ENCODE results near the gene TRIM60.
"Not testable (repeated sequence)": the region's sequence is repeated elsewhere in the genome, so short reads cannot be mapped to it uniquely, and the experiment has no call there.

The TRIM60 gene

GRCh38 chr4:165031436-165032211, at the start of gene TRIM60:
Gene TRIM60, plus strand, starts transcription at chr4:165031999. Its CDS starts 8,074 bp downstream, at chr4:165040073.
- DNase-seq (ENCODE audit: extremely low spot score, insufficient read length, low read depth) (no peak), FAIRE-seq (no peak)

GRCh38 chr4:164989471-164989870, 42.3 kb upstream of the TRIM60 start:
- FAIRE-seq (no peak), DNase-seq (ENCODE audit: extremely low spot score, insufficient read length, low read depth) (no peak)

GRCh38 chr4:164990786-164991185, 41.0 kb upstream of the TRIM60 start:
- DNase-seq (ENCODE audit: extremely low spot score, insufficient read length, low read depth); FAIRE-seq: not testable (repeated sequence)

GRCh38 chr4:164996123-164996522, 35.7 kb upstream of the TRIM60 start:
- FAIRE-seq; DNase-seq (ENCODE audit: extremely low spot score, insufficient read length, low read depth): not testable (repeated sequence)

GRCh38 chr4:164997324-164997723, 34.5 kb upstream of the TRIM60 start:
- FAIRE-seq (no peak), DNase-seq (ENCODE audit: extremely low spot score, insufficient read length, low read depth) (no peak)

- DNase-seq (ENCODE audit: extremely low spot score, insufficient read length, low read depth) (no peak), FAIRE-seq (no peak)
Measured at GRCh38 chr4:164997941-164998340, 33.9 kb upstream of the TRIM60 start.

- DNase-seq (ENCODE audit: extremely low spot score, insufficient read length, low read depth); FAIRE-seq: not testable (repeated sequence)
Measured at GRCh38 chr4:164998526-164999080, 33.2 kb upstream of the TRIM60 start.

- FAIRE-seq = not testable (repeated sequence)
Measured at GRCh38 chr4:165001957-165002356, 29.8 kb upstream of the TRIM60 start.

GRCh38 chr4:165005352-165005925, 26.4 kb upstream of the TRIM60 start:
- no peak for FAIRE-seq
- DNase-seq (ENCODE audit: extremely low spot score, insufficient read length, low read depth) = no peak

More at GRCh38 chr4:165001957-165002356, 29.8 kb upstream of the TRIM60 start:
- not testable (repeated sequence) for DNase-seq (ENCODE audit: extremely low spot score, insufficient read length, low read depth)

GRCh38 chr4:165006456-165006855, 25.3 kb upstream of the TRIM60 start:
- no peak for FAIRE-seq
- no peak for DNase-seq (ENCODE audit: extremely low spot score, insufficient read length, low read depth)

- no peak for FAIRE-seq
- no peak for DNase-seq (ENCODE audit: extremely low spot score, insufficient read length, low read depth)
Measured at GRCh38 chr4:165006886-165007285, 24.9 kb upstream of the TRIM60 start.

GRCh38 chr4:165009493-165010227, 22.1 kb upstream of the TRIM60 start:
- DNase-seq (ENCODE audit: extremely low spot score, insufficient read length, low read depth) = no peak
- no peak for FAIRE-seq

- FAIRE-seq = no peak
Measured at GRCh38 chr4:165010487-165010886, 21.3 kb upstream of the TRIM60 start.

GRCh38 chr4:165010991-165011390, 20.8 kb upstream of the TRIM60 start:
- FAIRE-seq = no peak

More at GRCh38 chr4:165010487-165010886, 21.3 kb upstream of the TRIM60 start:
- DNase-seq (ENCODE audit: extremely low spot score, insufficient read length, low read depth) = no peak

GRCh38 chr4:165011403-165011802, 20.4 kb upstream of the TRIM60 start:
- FAIRE-seq = no peak

More at GRCh38 chr4:165010991-165011390, 20.8 kb upstream of the TRIM60 start:
- no peak for DNase-seq (ENCODE audit: extremely low spot score, insufficient read length, low read depth)

GRCh38 chr4:165013691-165014090, 18.1 kb upstream of the TRIM60 start:
- DNase-seq (ENCODE audit: extremely low spot score, insufficient read length, low read depth) (no peak), FAIRE-seq (no peak)

More at GRCh38 chr4:165011403-165011802, 20.4 kb upstream of the TRIM60 start:
- no peak for DNase-seq (ENCODE audit: extremely low spot score, insufficient read length, low read depth)

- DNase-seq (ENCODE audit: extremely low spot score, insufficient read length, low read depth) (no peak), FAIRE-seq (peak; percentile 50)
Measured at GRCh38 chr4:165016971-165017370, 14.8 kb upstream of the TRIM60 start.

GRCh38 chr4:165019995-165020394, 11.8 kb upstream of the TRIM60 start:
- not testable (repeated sequence) for DNase-seq (ENCODE audit: extremely low spot score, insufficient read length, low read depth); FAIRE-seq

GRCh38 chr4:165025782-165026181, 6.0 kb upstream of the TRIM60 start:
- FAIRE-seq; DNase-seq (ENCODE audit: extremely low spot score, insufficient read length, low read depth): not testable (repeated sequence)

GRCh38 chr4:165027762-165028402, 3.9 kb upstream of the TRIM60 start:
- FAIRE-seq (no peak), DNase-seq (ENCODE audit: extremely low spot score, insufficient read length, low read depth) (no peak)

Data from GM18507 (cell line).